ENCODE measurements around the gene HSD17B8.

The HSD17B8 gene

GRCh38 chr6:33198853-33199436, 5.5 kb upstream of the HSD17B8 start:
- Histone ChIP-seq H3K36me3 (ENCODE audit: control insufficient read depth, insufficient read depth, low read length) (peaks cover 43% of the 10 kb centered on the region), H3K27me3 (ENCODE audit: control insufficient read depth, insufficient read depth, low read length) (no peaks in the 10 kb centered on the region), H3K9ac (ENCODE audit: low read length) (no peak overlapping the region), H3K4me1 (ENCODE audit: control insufficient read depth, insufficient read depth, low read length) (peaks cover 17% of the 10 kb centered on the region), H3K27ac (ENCODE audit: low read depth, low read length) (no peak overlapping the region), H3K4me3 (ENCODE audit: low read length) (peak overlapping the region; percentile 91)

GRCh38 chr6:33199687-33200218, 4.7 kb upstream of the HSD17B8 start:
- peaks cover 19% of the 10 kb centered on the region for H3K4me1 ChIP-seq (ENCODE audit: control insufficient read depth, insufficient read depth, low read length)
- peaks cover 39% of the 10 kb centered on the region for H3K36me3 ChIP-seq (ENCODE audit: control insufficient read depth, insufficient read depth, low read length)
- H3K27ac ChIP-seq (ENCODE audit: low read depth, low read length) = peak overlapping the region; percentile 99
- no peaks in the 10 kb centered on the region for H3K27me3 ChIP-seq (ENCODE audit: control insufficient read depth, insufficient read depth, low read length)
- H3K9ac ChIP-seq (ENCODE audit: low read length) = peak overlapping the region; percentile 99
- H3K4me3 ChIP-seq (ENCODE audit: low read length) = peak overlapping the region; percentile 91

GRCh38 chr6:33200219-33201146, 4.0 kb upstream of the HSD17B8 start, which contains the start of the genes RXRB and SLC39A7:
Gene RXRB, minus strand, starts transcription at chr6:33200665. Its CDS starts 189 bp downstream, at chr6:33200476.
Gene SLC39A7, plus strand, starts transcription at chr6:33200867. Its CDS starts 379 bp downstream, at chr6:33201246.
- Histone ChIP-seq H3K4me3 (ENCODE audit: low read length) (peak within 1 kb of the TSS; percentile 91), H3K27ac (ENCODE audit: low read depth, low read length) (peak within 1 kb of the TSS; percentile 99), H3K36me3 (ENCODE audit: control insufficient read depth, insufficient read depth, low read length) (peaks cover 35% of the 10 kb centered on the region), H3K27me3 (ENCODE audit: control insufficient read depth, insufficient read depth, low read length) (no peaks in the 10 kb centered on the region), H3K4me1 (ENCODE audit: control insufficient read depth, insufficient read depth, low read length) (peaks cover 19% of the 10 kb centered on the region), H3K9ac (ENCODE audit: low read length) (peak within 1 kb of the TSS; percentile 99)

GRCh38 chr6:33201147-33201545, 3.3 kb upstream of the HSD17B8 start:
- no peaks in the 10 kb centered on the region for H3K27me3 ChIP-seq (ENCODE audit: control insufficient read depth, insufficient read depth, low read length)
- peak overlapping the region; percentile 74 for H3K9ac ChIP-seq (ENCODE audit: low read length)
- H3K36me3 ChIP-seq (ENCODE audit: control insufficient read depth, insufficient read depth, low read length) = peaks cover 29% of the 10 kb centered on the region
- peaks cover 19% of the 10 kb centered on the region for H3K4me1 ChIP-seq (ENCODE audit: control insufficient read depth, insufficient read depth, low read length)
- H3K4me3 ChIP-seq (ENCODE audit: low read length) = peak overlapping the region; percentile 91
- H3K27ac ChIP-seq (ENCODE audit: low read depth, low read length) = peak overlapping the region; percentile 99

GRCh38 chr6:33201935-33202334, 2.5 kb upstream of the HSD17B8 start:
- H3K27ac ChIP-seq (ENCODE audit: low read depth, low read length) = no peak overlapping the region
- H3K27me3 ChIP-seq (ENCODE audit: control insufficient read depth, insufficient read depth, low read length) = no peaks in the 10 kb centered on the region
- no peak overlapping the region for H3K9ac ChIP-seq (ENCODE audit: low read length)
- H3K36me3 ChIP-seq (ENCODE audit: control insufficient read depth, insufficient read depth, low read length) = peaks cover 22% of the 10 kb centered on the region
- peak overlapping the region; percentile 91 for H3K4me3 ChIP-seq (ENCODE audit: low read length)
- H3K4me1 ChIP-seq (ENCODE audit: control insufficient read depth, insufficient read depth, low read length) = peaks cover 19% of the 10 kb centered on the region

GRCh38 chr6:33202799-33203198, 1.7 kb upstream of the HSD17B8 start:
- Histone ChIP-seq H3K4me3 (ENCODE audit: low read length) (no peak overlapping the region), H3K27me3 (ENCODE audit: control insufficient read depth, insufficient read depth, low read length) (no peaks in the 10 kb centered on the region), H3K36me3 (ENCODE audit: control insufficient read depth, insufficient read depth, low read length) (peaks cover 16% of the 10 kb centered on the region), H3K27ac (ENCODE audit: low read depth, low read length) (no peak overlapping the region), H3K4me1 (ENCODE audit: control insufficient read depth, insufficient read depth, low read length) (peaks cover 22% of the 10 kb centered on the region), H3K9ac (ENCODE audit: low read length) (no peak overlapping the region)

- no peak overlapping the region for H3K27ac ChIP-seq (ENCODE audit: low read depth, low read length)
- no peaks in the 10 kb centered on the region for H3K27me3 ChIP-seq (ENCODE audit: control insufficient read depth, insufficient read depth, low read length)
- peaks cover 16% of the 10 kb centered on the region for H3K36me3 ChIP-seq (ENCODE audit: control insufficient read depth, insufficient read depth, low read length)
- H3K9ac ChIP-seq (ENCODE audit: low read length) = no peak overlapping the region
- peak overlapping the region; percentile 92 for H3K4me3 ChIP-seq (ENCODE audit: low read length)
- H3K4me1 ChIP-seq (ENCODE audit: control insufficient read depth, insufficient read depth, low read length) = peaks cover 22% of the 10 kb centered on the region
These were observed 851 bp upstream of the HSD17B8 start for GRCh38 chr6:33203443-33204164.

- H3K9ac ChIP-seq (ENCODE audit: low read length) = no peak overlapping the region
- H3K36me3 ChIP-seq (ENCODE audit: control insufficient read depth, insufficient read depth, low read length) = peaks cover 16% of the 10 kb centered on the region
- H3K27me3 ChIP-seq (ENCODE audit: control insufficient read depth, insufficient read depth, low read length) = no peaks in the 10 kb centered on the region
- H3K27ac ChIP-seq (ENCODE audit: low read depth, low read length) = no peak overlapping the region
- H3K4me3 ChIP-seq (ENCODE audit: low read length) = peak overlapping the region; percentile 92
- peaks cover 22% of the 10 kb centered on the region for H3K4me1 ChIP-seq (ENCODE audit: control insufficient read depth, insufficient read depth, low read length)
These were observed 365 bp upstream of the HSD17B8 start for GRCh38 chr6:33204165-33204414.

GRCh38 chr6:33205191-33206026, 954 bp downstream of the HSD17B8 start:
- Histone ChIP-seq H3K4me1 (ENCODE audit: control insufficient read depth, insufficient read depth, low read length) (peaks cover 22% of the 10 kb centered on the region), H3K9ac (ENCODE audit: low read length) (no peak overlapping the region)

GRCh38 chr6:33206027-33206863, 1.8 kb downstream of the HSD17B8 start:
- Histone ChIP-seq H3K4me1 (ENCODE audit: control insufficient read depth, insufficient read depth, low read length) (peaks cover 22% of the 10 kb centered on the region), H3K9ac (ENCODE audit: low read length) (no peak overlapping the region), H3K4me3 (ENCODE audit: low read length) (no peak overlapping the region), H3K36me3 (ENCODE audit: control insufficient read depth, insufficient read depth, low read length) (peaks cover 20% of the 10 kb centered on the region), H3K27me3 (ENCODE audit: control insufficient read depth, insufficient read depth, low read length) (no peaks in the 10 kb centered on the region), H3K27ac (ENCODE audit: low read depth, low read length) (no peak overlapping the region)

More at GRCh38 chr6:33205191-33206026, 954 bp downstream of the HSD17B8 start:
- Histone ChIP-seq H3K36me3 (ENCODE audit: control insufficient read depth, insufficient read depth, low read length) (peaks cover 18% of the 10 kb centered on the region), H3K4me3 (ENCODE audit: low read length) (peak overlapping the region; percentile 92), H3K27me3 (ENCODE audit: control insufficient read depth, insufficient read depth, low read length) (no peaks in the 10 kb centered on the region), H3K27ac (ENCODE audit: low read depth, low read length) (no peak overlapping the region)

Measured in rectal smooth muscle tissue (tissue), 1 donor.